Measurements from ENCODE around the gene VWA5B1.

VWA5B1 gene

DNA sequence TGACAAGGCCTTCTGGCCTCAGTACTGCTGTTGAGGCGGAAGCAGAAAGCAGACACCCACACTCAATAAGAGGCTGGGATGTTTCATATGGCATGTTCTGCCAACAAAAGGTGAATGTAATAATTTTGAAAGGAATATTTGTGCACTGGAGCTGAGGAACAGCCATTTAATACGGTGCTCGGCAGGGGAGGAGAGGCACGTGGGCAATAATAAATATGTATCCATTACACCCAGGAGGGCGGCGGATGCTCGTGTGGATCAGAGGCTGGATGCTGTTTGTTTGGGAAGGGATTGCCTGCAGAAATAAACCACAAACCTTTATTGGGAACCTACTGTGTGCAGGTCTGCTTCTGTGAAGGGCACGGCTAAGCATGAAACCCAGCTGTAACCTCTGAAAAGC lies 92.0 kb downstream of the VWA5B1 start:
- no peak for FAIRE-seq
- no peak for DNase-seq (ENCODE audit: insufficient read length, low spot score)

DNA sequence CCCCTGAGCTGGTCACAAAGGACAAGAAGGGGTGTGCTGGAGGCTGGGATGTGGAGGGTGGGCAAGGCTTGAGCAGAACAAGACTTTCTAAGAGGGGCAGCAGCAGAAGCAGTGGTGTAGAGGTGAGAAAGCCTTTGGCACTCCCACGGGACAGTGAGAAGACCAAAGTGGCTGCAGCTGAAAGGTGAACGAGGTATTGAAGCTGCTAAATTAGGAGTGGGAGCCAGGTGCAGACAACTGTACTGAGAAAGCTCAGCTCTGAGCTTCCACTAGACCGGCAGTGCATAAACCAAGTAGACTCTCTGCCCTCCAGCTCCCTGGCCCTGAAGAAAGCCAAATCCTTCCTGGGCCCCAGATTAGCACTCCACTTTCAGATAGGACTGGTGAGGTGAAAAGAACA lies 93.0 kb downstream of the VWA5B1 start:
- FAIRE-seq (no peak), DNase-seq (ENCODE audit: insufficient read length, low spot score) (no peak)

DNA sequence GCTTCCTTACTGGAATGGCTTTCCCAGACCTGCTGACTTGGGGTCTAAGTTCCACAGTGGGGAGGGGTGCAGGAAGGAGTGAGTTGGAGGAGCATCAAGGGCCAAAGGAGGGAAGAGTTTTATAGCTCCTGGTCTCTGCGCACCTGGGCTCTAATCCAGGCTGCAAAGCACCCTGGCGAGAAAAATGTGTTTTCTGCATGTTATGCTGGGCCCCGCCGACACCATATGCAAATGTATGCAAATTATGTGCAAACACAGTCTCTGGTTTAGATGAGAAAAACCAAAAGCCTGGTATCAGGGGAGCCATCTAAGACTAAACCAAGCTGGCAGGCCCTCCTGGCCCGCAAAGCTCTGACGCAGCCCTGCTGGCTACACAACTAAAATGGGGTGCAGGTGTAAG lies 95.0 kb downstream of the VWA5B1 start:
- FAIRE-seq (no peak), DNase-seq (ENCODE audit: insufficient read length, low spot score) (no peak)

DNA sequence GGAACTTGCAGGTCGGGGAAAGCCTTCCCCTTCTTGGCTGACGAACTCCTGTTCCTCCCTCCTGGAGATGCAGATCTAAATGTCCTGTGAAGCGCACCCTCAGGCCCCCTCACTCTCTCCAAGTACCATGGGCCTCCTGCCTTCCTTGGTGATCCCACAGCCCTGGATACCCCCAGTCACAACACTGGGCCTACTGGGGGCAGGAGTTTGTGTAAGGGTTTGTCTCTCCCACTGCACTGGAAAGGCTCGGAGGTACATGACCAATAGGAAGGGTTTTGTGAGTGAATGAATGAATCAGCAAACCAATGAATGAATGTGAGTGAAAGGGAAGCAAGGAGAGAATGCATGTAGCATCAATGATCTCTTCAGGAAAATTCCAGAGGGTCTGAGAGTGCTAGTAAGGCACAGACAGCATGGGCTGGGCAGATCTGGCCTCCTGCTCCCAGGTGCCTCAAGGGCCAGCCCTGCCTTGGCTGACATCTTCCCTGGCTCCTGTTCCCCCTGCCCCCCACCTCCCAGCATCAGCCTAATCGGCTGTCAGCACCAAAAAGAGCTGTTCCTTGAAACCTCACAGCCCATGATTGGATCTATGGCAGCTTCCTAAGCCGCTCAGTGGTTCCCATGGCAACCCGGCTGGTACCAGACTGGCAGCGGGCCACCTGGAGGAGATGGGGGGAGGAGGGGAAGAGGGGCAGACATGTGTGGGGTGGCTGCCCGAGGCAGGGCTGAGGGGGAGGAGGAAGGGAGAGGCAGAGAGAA lies 95.8 kb downstream of the VWA5B1 start:
- no peak for FAIRE-seq
- DNase-seq (ENCODE audit: insufficient read length, low spot score): no peak

DNA sequence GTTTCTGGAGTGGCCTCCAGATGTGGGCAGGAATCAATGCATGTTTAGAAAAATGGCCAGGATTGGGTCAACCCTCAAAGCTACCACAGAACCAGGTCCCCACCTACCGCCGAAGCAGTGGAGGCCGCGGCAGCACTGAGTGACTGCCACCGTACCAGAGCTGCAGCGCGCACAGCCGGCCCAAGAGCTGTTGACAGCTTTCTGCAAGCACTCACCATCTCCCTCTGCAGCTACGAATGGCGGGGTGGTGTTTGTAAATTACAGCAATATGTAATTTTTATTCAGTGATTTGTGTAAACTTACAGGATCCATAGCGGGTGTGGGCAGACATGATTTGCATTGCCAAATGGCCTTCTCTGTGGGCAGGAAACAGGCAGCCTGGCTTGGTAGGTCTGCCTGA lies 98.9 kb downstream of the VWA5B1 start:
- DNase-seq (ENCODE audit: insufficient read length, low spot score): no peak

DNA sequence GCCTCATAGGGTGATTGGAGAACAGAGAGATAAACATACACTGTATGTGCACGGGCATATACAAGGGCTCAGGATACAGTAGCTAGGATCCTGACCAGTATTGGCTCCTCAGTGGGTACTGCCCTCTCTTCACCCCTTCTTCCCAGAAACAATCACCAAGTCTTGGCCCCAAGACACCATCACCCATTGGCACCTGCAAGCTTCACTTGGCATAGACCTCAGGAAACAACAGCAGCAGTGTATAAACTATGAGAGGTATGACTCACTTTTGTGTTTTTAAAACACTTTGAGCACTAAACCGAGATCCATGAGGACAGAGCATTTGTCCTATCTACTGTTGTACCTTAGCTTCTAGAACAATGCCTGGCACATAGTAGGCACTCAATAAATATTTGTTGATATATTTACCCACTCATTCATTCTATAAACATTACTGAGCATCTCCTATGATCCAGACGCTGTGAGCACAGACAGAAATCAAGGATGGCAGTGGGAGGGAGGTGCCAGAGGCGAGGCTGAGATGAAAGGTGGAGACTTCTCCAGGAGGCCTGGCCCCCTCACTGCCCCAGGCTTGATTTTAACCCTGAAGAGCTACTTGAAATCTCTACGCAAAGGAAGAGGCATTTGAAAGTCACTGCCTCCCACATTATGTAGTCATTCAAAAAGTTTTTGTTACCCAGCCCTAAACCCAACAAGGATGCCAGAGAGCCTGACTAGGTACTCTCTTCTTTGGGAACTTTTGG lies 100.1 kb downstream of the VWA5B1 start:
- no peak for FAIRE-seq
- DNase-seq (ENCODE audit: insufficient read length, low spot score): no peak

More for the DNA sequence above, 98.9 kb downstream of the VWA5B1 start:
- no peak for FAIRE-seq

DNA sequence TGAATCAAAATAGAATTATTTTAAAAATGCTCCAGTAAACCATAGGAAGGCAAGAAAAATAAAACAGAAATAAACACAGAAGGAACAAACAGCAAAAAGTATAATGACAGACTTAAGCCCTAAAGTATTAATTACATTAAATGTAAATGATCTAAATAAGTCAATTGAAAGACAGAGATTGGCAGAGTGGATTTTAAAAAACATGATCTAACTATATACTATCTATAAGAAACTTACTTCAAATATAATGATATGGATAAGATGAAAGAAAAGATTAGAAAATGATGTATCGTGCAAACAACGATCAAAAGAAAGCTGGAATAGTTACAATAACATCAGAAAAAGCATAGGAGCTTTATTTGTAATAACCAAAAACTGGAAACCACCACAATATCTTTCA lies 104.6 kb downstream of the VWA5B1 start:
- FAIRE-seq (no peak), DNase-seq (ENCODE audit: insufficient read length, low spot score) (no peak)

DNA sequence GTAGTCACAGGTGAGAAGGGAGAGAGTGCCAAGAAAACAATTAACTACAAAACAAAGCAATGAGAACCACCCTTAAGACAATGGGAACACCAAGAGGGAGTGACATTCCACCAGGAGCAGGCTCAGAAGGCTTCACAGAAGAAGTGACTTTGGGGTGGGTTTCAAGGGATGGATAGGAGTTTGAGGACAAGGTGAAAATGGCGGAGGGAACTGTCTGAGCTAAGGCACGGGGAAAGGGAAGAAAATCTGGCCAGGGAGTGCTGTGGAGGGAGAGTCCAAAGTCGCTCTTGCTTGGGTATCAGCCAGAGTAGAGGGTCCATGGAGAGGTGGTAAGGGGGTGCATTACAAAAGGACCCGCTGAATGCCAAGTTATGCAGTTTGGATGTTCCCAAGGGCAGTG lies 108.1 kb downstream of the VWA5B1 start:
- no peak for FAIRE-seq
- DNase-seq (ENCODE audit: insufficient read length, low spot score): no peak

DNA sequence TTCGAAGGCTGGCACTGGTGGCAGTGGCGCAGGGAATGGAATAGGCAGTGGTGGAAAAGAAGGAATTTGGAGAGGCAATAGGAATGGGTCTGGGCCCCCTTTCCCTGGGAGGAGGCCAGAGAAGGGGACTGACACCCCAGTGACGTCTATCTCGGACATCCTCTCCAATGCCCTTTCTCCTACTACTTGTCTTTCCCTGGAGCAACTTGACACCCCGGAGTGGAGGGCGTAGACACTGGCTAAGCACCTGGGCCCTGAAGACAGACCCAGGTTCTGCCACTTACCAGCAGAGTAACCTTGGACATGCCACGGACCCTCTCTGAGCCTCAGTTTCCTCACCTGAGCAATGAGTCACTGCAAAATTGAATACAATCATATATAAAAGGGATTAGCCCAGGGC lies 108.5 kb downstream of the VWA5B1 start:
- DNase-seq (ENCODE audit: insufficient read length, low spot score): no peak
- FAIRE-seq: no peak

DNA sequence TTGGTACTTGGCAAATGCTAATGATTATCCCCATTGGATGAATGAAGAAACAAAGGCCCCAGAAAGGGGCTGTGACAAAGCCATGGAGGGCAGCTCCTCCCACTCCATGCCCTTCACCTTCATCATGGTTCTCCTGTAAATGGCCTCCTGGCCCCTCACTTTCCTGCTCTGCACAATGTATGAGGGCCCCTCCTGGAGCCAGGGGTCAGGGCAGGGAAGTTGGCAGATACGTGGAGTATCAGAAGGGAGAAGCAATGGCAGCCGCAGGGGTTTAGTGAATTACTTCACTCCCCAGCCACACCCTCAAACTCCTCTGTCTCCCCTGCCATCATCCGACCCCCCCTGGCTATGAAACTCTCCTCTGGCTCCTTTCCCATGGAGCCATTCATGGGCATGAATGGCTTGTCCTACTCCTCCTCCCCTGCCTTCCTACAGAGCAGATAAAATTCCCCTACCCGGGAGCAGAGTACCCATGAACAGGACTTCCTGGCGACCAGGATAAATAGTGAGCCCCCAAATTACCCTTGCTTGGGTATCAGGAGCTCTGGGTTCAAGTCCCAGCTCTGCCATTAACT lies 109.0 kb downstream of the VWA5B1 start:
- DNase-seq (ENCODE audit: insufficient read length, low spot score): no peak
- no peak for FAIRE-seq

DNA sequence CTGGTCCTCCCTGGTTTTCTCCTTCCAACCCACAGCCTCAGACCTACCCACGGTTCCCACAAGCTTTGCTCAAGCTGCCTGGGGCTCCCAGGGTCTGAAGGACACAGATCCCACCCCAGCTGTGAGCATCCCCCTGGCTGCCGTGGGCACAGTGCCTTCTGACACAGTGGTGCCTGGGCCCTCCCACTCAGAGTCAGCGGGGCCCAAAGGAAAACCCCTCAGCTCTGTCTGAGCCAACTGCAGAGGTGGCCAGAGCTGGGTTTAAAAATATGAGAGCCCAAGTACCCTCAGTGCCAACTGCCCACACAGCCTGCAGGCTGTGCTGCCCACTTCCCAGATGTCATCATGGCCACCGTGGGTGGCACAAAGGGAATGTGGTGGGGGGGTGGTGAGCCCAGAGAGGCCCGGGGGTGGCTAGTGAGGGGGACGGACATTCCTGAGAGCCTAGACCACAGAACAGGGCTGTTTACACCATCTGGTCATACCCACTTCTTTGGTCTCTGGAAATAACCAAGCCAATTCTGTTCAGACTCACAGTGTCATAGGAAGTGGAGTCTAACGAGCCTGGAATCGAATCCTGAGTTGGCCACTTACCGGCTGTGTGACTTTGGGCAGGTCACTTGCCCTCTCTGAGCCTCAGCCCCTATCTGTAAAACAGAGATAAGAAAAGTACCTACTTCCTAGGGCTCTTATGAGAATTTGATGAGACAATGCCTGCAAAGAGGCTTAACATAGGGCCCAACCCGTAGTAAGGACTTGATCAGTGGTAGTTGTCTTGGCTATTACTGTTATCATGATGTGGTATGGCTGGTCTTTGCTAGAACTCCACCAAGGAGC lies 109.9 kb downstream of the VWA5B1 start:
- DNase-seq (ENCODE audit: insufficient read length, low spot score) (no peak), FAIRE-seq (no peak)

DNA sequence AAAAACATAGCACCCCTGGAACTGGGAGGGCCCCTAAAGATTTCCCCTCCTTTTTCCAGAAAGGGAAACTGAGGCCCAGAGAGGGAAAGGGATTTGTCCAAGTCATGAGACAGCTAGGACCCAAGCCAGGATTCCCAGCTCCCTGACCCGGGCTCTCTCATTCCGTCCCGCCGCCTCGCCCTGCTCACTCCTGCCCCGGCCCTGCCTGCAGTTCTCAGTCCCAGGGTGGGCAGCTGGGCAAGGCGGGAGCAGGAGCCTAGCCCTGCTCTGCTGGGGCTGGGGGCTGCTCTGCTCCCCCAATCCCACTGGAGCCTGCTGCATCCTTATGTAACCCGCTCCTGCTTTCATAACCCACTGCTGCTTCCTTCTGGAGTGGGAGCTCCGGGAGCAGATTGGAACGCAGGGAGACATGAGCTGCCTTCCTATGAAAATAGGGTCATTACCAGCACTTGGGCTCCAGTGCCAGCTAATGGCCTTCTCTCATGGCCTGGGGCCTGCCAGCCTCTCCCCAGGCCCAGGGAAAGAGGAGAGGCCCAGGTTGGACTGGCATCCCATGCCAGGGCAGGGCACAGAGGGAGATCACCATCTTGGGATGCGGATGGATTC lies 110.8 kb downstream of the VWA5B1 start:
- FAIRE-seq: no peak
- DNase-seq (ENCODE audit: insufficient read length, low spot score): no peak

DNA sequence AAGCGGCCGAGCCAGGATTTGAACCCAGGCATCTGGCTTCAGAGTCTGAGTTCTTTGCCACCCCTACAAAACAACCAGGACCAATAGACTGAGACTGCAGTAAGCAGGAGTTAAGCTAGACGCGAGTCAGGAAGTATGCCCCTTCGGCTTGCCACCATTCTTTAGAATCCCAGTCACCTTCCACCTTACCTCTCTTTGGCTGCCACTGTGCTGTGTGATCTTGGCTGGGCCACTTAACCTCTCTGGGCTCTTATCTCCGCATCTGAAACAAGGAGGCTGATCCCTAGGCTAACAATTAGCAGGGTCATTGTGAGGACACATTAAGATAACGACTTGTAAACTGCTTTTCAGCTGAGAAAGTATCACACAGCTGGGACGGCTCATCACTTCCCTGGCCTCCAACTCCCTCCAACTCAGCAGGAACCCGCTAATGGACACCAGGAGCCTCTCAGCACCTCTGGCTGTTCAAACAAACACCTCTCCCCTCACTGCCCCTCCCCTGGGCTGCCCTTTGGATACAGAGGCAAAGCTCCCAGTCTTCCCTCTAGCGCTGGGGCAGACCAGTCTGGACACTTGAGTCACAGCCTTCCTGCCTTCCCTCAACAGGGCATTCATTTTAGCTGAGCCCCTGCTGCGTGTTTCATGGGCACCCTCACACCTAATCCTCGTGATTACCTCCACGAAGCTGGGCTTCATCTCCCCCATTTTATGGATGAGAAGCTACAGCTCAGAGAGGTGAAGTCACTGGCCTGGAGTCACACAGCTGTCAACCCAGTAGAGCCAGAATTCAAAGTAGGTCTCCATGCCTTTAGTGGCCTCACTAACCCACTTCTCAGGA lies 112.1 kb downstream of the VWA5B1 start:
- FAIRE-seq (no peak), DNase-seq (ENCODE audit: insufficient read length, low spot score) (no peak)

DNA sequence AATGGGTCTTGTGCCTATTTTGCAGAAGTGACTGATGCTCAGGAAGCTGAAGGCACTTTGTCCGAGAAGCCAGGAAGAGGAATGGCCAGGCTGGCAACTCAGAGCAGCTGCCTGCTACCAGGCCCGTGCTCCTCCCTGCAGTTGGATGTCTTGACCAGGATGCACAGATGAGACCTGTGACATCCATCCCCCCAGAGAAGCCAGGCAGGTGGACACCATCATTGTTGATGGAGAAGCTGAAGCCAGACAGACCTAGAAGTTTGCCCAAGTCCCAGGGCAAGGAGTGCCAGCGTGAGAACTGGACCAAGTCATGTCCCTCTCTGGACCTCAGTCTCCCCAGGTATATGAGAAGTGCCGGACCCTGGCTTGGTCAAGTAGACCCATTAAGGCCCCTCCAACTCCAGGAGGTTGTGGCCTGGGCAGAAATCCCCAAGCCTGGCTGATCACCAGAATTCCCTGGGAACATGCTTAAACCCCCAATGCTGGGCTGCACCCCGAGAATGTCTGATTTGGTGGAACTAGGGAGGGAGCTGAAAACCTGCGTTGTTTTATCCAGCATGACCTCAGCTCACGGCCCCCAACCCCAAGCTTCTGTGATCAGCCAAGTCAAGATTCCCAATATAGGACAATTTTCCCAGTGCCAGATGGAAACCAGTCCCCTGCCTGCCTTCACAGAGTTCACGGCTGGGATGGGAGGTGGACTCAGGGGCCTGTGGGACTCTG lies 112.9 kb downstream of the VWA5B1 start:
- DNase-seq (ENCODE audit: insufficient read length, low spot score) (no peak), FAIRE-seq (no peak)

DNA sequence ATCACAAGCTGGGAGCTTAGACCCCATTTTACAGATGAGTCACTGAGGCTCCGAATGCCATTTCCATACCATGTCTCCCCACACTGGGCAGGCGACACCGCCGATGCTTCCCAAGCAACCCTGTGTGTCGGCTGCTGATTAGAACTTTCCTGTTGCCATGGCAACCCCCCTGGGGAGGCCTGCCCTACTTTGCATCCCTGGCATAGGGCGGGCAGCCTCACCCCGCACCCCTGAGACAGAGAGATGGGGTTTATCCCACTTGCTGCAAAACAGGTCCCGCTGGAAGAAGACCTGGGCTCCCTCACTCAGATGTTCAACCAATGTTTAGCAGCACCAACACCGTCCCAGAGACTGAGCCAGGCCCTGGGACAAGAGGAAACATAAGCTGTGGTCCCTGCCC lies 113.8 kb downstream of the VWA5B1 start:
- FAIRE-seq (no peak), DNase-seq (ENCODE audit: insufficient read length, low spot score) (no peak)
